DND-41 (cell line): Measurements from ENCODE around the gene SCN2A.

ENCODE experiments used
- EZH2 ChIP-seq: IDR thresholded peaks from 3 replicates; pipeline ENCODE4 v1.6.1; 2012; ENCODE audit warnings: borderline replicate concordance, low read depth, mild to moderate bottlenecking, moderate library complexity, low read length, inconsistent platforms; ENCODE audit not compliant: severe bottlenecking
- TF ChIP-seq, protein P1 (sequence below): IDR thresholded peaks from 2 replicates; pipeline ENCODE4 v1.5.1; 2012; ENCODE audit warnings: borderline replicate concordance, low read length, moderate library complexity, mild to moderate bottlenecking; ENCODE audit not compliant: poor library complexity, severe bottlenecking; ENCODE audit errors: extremely low read depth

DNA sequence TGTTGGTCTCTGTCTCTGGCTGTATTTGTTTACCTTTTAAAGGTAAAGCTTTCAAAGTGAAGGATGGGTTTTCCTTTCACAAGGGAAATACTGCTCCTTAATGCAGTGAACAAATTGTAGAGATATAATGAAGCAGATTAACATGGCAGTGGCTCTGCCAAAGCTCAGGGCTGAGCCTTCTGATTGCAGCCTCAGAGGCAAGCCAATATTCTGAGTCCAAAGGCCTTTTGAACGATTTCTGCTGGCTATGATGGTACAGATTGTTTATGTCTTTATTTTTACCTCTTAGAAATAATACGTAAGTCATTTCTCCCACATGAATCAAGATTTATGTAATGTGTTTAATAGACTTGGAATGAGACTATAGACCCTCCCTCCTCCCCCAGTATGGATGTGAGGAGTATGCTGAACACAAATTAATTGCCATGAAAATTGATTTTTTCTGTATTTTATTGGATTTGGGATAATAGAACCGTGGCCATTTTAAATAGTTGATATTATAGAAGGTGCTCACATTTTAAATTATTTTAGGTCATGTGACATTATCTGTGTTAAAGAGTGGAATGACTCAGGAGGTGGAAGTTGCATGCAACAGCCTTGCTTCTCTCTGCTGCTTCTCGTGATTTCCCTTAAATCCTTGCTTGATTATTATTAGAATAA is 772 bp downstream of the SCN2A start:
- TF ChIP-seq, protein P1, sequence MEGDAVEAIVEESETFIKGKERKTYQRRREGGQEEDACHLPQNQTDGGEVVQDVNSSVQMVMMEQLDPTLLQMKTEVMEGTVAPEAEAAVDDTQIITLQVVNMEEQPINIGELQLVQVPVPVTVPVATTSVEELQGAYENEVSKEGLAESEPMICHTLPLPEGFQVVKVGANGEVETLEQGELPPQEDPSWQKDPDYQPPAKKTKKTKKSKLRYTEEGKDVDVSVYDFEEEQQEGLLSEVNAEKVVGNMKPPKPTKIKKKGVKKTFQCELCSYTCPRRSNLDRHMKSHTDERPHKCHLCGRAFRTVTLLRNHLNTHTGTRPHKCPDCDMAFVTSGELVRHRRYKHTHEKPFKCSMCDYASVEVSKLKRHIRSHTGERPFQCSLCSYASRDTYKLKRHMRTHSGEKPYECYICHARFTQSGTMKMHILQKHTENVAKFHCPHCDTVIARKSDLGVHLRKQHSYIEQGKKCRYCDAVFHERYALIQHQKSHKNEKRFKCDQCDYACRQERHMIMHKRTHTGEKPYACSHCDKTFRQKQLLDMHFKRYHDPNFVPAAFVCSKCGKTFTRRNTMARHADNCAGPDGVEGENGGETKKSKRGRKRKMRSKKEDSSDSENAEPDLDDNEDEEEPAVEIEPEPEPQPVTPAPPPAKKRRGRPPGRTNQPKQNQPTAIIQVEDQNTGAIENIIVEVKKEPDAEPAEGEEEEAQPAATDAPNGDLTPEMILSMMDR = no peak
- no peak for TF ChIP-seq EZH2
